DMS 273 (cell line): ENCODE data around the gene CORO1A.
A peak's percentile ranks its signal among the peaks of the same experiment; 100 is the strongest.
"Not testable (repeated sequence)": the region's sequence is repeated elsewhere in the genome, so short reads cannot be mapped to it uniquely, and the experiment has no call there.

ENCODE experiments used
- DNase-seq: peaks from one replicate; lab custom pipeline; 2025; ENCODE audit not compliant: unreplicated experiment; lab: John Stamatoyannopoulos, UW

CORO1A gene

GRCh38 chr16:30183233-30184095 is at the start of gene CORO1A:
CORO1A (plus strand) TSS chr16:30183602; CDS start chr16:30185210, 1,608 bp downstream.
- DNase-seq: peak; percentile 89

DNA sequence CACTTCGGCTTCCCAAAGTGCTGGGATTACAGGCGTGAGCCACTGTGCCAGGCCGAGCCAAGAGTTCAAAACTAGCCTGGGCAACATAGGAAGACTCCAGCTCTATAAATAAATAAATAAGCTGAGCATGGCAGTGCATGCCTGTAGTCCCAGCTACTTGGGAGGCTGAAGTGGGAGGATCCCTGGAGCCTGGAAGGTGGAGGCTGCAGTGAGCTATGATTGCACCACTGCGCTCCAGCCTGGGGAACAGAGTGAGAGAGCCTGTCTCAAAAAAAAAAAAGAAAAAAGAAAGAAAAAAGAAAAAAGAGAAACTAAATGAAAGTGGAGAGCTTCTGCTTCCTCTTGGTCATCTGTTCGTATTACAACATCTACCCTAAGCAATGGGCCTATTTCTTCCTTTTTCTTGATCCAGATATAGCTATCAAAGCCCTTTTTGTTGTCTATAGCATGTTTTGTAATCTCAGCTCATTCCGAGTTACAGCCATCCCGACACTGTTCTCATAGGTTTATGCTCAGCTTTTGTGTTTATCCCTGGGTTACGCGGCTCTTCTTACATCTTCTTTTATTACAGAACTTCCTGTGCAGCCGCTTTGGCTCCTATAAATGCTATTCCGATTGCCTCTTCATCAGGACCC is 46.3 kb upstream of the CORO1A start:
- no peak for DNase-seq

GRCh38 chr16:30137897-30138296 is 45.5 kb upstream of the CORO1A start:
- no peak for DNase-seq

DNA sequence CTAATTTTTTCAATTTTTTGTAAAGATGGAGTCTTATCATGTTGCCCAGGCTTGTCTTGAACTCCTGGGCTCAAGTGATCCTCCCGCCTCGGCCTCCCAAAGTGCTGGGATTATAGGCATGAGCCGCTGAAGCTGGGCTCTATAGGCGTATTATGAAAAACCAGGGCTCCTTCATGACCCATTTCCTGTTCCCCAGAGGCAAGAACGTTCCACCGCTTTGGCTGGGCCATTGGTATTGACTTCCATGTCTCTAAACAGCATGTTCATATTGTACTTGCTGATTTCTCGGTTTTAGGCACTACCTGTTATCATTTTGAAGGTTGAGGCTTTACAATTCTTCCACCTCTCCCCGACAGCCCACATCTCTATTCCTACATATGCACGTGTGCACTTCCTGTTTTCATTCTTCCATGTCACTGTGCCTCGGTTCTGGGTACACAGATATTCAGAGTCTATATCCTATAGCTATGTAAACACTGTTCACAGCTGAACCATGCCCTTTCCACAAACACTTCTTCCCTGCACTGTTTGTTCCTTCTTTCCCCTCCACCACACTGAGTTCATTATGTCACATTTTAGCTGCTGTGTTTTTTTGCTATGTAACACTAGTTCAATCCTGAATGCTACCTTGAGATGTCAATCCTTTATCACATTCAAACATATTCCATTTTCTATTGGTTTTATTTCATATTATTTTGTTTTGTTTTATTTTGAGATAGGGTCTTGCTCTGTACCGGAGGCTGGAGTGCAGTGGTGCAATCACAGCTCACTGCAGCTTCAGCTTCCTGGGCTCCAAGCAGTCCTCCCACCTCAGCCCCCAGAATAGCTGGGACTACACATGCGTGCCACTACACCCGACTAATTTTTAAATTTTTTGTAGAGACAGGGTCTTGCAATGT is 43.6 kb upstream of the CORO1A start:
- no peak for DNase-seq

GRCh38 chr16:30141750-30142149 is 41.7 kb upstream of the CORO1A start:
- no peak for DNase-seq

DNA sequence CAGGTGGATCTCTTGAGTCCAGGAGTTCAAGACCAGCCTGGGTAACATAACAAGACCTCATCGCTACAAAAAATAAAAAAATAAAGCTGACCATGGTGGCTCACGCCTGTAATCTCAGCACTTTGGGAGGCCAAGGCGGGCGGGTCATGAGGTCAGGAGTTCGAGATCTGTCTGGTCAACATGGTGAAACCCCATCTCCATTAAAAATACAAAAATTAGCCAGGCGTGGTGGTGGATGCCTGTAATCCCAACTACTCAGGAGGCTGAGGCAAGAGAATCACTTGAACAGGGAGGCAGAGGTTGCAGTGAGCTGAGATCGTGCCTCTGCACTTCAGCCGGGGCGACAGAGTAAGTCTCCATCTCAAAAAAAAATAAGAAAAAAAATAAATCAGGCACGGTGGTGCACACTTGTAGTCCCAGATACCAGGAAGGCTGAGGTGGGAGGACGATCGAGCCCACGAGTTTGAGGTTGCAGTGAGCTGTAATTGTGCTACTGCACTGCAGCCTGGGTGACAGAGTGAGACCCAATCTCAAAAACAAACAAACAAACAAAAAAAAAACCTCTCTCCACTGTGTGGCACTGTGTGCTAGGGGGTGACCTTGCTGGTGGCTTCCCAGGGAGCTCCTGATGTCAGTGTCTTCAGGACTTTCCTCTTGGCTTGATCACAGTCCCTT is 40.6 kb upstream of the CORO1A start:
- no peak for DNase-seq

- no peak for DNase-seq
Measured at GRCh38 chr16:30143347-30143702, 40.1 kb upstream of the CORO1A start.

GRCh38 chr16:30144017-30144416 is 39.4 kb upstream of the CORO1A start:
- DNase-seq: no peak

GRCh38 chr16:30144917-30145316 is 38.5 kb upstream of the CORO1A start:
- DNase-seq: no peak

DNA sequence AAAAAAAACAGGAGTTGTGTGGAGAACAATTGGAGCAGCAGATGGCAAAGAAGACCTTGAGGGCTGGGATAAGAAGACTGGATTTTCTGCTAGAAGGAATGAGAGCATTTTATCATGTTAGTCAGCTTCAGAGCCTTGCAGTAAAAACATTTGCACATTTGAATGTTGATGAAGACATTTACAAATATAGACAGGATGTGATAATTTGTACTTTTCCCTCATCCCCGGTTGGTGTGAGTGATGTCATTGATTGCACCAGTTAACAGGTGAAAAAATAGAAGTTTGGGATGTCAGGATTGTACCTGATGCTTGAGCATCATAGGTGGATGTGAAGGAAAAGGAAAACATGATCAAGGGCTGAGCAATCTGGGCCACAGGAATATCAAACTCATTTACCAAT is 37.7 kb upstream of the CORO1A start:
- DNase-seq: no peak

GRCh38 chr16:30147843-30148510 is 35.4 kb upstream of the CORO1A start:
- DNase-seq: no peak

- no peak for DNase-seq
Measured at GRCh38 chr16:30149250-30149930, 34.0 kb upstream of the CORO1A start.

DNA sequence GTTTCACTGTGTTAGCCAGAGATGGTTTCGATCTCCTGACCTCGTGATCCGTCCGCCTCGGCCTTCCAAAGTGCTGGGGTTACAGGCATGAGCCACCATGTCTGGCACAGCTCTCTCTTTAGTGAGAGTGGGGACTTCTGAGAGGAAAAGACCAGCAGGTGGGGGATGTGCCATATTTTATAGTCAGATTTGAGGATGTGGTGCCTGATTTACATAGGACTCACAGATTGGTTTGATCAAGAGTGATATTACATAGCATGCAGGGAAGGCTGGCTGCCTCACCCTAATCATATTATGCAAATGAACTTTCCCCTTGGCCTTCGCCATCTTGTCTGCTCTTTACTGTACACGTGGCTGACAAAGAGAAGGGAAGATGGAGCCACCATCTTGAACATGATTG is 32.3 kb upstream of the CORO1A start:
- no peak for DNase-seq

- no peak for DNase-seq
Measured at GRCh38 chr16:30152517-30152916, 30.9 kb upstream of the CORO1A start.

DNA sequence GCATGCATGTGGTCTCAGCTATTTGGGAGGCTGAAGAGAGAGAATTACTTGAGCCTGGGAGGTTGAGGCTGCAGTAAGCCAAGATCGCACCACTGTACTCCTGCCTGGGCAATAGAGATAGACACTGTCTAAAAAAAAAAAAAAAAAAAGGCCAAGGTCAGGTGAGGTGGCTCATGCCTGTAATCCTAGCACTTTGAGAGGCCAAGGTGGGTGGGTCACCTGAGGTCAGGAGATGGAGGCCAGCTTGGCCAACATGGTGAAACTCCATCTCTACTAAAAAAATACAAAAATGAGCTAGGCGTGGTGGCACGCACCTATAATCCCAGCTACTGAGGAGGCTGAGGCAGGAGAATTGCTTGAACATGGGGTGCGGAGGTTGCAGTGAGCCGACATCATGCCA is 28.2 kb upstream of the CORO1A start:
- no peak for DNase-seq

- no peak for DNase-seq
Measured at GRCh38 chr16:30157214-30157613, 26.2 kb upstream of the CORO1A start.

DNA sequence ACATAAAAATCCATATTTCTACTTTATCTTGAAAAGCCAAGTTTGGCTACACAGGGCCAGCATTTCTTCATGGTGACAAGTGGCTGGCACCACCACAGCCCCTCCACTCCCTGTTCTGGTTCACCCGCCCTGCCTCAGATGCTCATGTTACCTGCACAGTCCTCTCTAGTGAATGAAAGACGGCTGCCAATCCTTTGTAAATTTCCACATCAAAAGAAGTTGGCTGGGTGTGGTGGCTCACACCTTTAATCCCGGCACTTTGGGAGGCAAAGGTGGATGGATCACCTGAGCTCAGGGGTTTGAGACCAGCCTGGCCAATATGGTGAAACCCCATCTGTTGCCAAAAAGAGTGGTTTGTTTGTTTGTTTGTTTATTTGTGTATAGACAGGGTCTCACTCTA is 19.9 kb upstream of the CORO1A start:
- no peak for DNase-seq

DNA sequence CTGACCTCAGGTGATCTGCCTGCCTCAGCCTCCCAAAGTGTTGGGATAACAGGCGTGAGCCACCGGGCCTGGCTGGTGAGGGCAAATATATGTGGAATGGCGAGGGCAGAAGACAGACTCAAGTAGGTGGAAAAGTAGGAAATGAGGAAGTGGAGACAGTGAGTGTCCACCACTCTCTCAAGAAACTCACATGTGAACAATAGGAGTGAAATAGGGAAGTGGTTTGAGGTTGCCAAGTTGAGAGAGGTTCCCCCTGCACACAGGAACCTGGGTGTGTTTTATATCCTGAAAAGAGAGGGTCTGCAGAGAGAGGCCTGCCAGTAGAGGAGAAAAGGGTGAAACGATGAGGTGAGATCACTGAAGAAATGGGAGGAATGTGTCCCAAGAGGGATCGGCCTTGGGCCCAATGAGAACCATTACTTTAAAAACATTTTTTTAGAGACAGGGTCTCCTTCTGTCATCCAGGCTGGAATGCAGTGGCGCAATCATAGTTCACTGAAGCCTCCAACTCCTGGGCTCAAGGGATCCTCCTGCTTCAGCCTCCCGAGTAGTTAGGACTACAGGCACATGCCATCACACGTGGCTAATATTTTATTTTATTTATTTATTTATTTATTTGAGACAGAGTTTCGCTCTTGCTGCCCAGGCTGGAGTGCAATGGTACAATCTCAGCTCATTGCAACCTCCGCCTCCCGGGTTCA is 17.1 kb upstream of the CORO1A start:
- no peak for DNase-seq

DNA sequence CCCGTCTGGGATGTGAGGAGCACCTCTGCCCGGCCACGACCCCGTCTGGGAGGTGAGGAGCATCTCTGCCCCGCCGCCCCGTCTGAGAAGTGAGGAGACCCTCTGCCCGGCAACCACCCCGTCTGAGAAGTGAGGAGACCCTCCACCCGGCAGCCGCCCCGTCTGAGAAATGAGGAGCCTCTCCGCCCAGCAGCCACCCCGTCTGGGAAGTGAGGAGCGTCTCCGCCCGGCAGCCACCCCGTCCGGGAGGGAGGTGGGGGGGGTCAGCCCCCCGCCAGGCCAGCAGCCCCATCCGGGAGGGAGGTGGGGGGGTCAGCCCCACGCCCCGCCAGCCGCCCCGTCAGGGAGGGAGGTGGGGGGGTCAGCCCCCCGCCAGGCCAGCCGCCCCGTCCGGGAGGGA is 14.7 kb upstream of the CORO1A start:
- not testable (repeated sequence) for DNase-seq
